Astrocyte (in vitro differentiated cells and primary cell): ENCODE data around the gene CDHR1.
"Not testable (repeated sequence)": the region's sequence is repeated elsewhere in the genome, so short reads cannot be mapped to it uniquely, and the experiment has no call there.

ENCODE experiments used
- CTCF ChIP-seq: IDR thresholded peaks from 2 replicates; pipeline ENCODE4 v1.5.1; 2011; ENCODE audit warnings: low read depth, mild to moderate bottlenecking, inconsistent platforms, low read length, moderate library complexity; ENCODE audit not compliant: insufficient read depth
- EZH2 ChIP-seq: IDR thresholded peaks from 2 replicates; pipeline ENCODE4 v1.6.1; 2012; ENCODE audit warnings: mild to moderate bottlenecking, low read length, inconsistent platforms; ENCODE audit not compliant: insufficient read depth

DNA sequence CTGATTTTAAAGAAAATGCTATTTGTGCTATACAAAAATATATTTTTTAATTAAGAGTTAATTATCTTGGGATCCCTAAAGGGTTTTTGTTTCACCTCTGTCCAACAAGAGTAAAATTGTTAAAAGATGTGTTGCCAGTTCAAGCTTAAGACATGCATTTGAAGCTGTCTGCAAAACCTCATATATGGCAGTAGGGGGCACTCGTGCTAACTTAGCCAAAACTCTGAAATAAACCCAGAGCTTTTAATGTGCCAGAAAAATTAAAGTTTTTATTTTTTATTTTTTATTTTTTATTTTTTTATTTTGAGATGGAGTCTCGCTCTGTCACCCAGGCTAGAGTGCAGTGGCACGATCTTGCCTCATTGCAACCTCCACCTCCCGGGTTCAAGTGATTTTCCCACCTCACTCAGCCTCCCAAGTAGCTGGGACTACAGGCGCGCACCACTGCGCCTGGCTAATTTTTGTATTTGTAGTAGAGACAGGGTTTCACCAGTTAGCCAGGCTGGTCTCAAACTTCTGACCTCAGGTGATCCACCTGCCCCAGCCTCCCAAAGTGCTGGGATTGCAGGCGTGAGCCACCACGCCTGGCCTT lies 46.2 kb upstream of the CDHR1 start:
- peak; percentile 73 for TF ChIP-seq CTCF
- TF ChIP-seq EZH2 = not testable (repeated sequence)
